Endothelial cell of umbilical vein (primary cell): Measurements from ENCODE around the gene FGF12. TPM values are rescaled to one million over a fixed set of nuclear protein-coding genes. Genes with fewer than 3 reads are reported as not detected.

Source experiments
- BruUV-seq: library from RNA; stranded (reverse); fragments of 400-500 nt; replicated peaks from 2 replicates; lab custom pipeline; 2021; lab: Mats Ljungman, UMichigan
- CTCF ChIA-PET: fragments of 300-600, 350-600 bp; sonication (Branson Sonifier 250); formaldehyde crosslinking; loops from one replicate; lab custom pipeline; 2021; ENCODE audit warnings: antibody characterized with exemption, inconsistent platforms; lab: Charles Lee
- POLR2A ChIA-PET: fragments of 300-600, 350-600 bp; sonication (Branson Sonifier 250); formaldehyde crosslinking; loops from one replicate; lab custom pipeline; 2021; ENCODE audit warnings: antibody characterized with exemption, inconsistent platforms; lab: Charles Lee
- DNase-seq: peaks from one replicate; pipeline ENCODE4 v3.0.0-alpha.2; 2011; ENCODE audit warnings: low read depth, low spot score
- FAIRE-seq: peaks from 2 replicates; lab custom pipeline; 2011; peaks lifted over from hg19 to GRCh38; lab: Jason Lieb, UNC
- H2AFZ ChIP-seq: 2 replicates; pipeline ENCODE4 v1.6.0; 2012; ENCODE audit warnings: low read depth, low read length, control low read depth, inconsistent platforms
- H3K27ac ChIP-seq: 2 replicates; pipeline ENCODE4 v1.5.1; 2011; ENCODE audit warnings: low read depth, mild to moderate bottlenecking, control low read depth, low read length, moderate library complexity; ENCODE audit not compliant: insufficient read depth
- H3K27me3 ChIP-seq, 2 experiments: 2 replicates each; pipeline versions ENCODE4 v1.6.0 to v1.6.1; 2011; ENCODE audit warnings: low read length in 2 of 2, mixed read lengths in 1 of 2; ENCODE audit not compliant: control insufficient read depth in 2 of 2, insufficient read depth in 2 of 2
- H3K36me3 ChIP-seq, 2 experiments: 2 replicates in 1 of 2; 3 replicates in 1 of 2; pipeline ENCODE4 v1.5.1; 2011; ENCODE audit warnings: low read length in 2 of 2, mild to moderate bottlenecking in 1 of 2, moderate library complexity in 1 of 2; ENCODE audit not compliant: control insufficient read depth in 2 of 2, insufficient read depth in 2 of 2; ENCODE audit errors: extremely low read depth in 1 of 2
- H3K4me1 ChIP-seq: 3 replicates; pipeline ENCODE4 v1.5.1; 2011; ENCODE audit warnings: mild to moderate bottlenecking, low read length; ENCODE audit not compliant: control insufficient read depth, insufficient read depth; ENCODE audit errors: extremely low read depth
- H3K4me2 ChIP-seq: 2 replicates; pipeline ENCODE4 v1.6.1; 2011; ENCODE audit warnings: low read length, control low read depth, mixed read lengths; ENCODE audit not compliant: insufficient read depth
- H3K4me3 ChIP-seq, 3 experiments: fragments of 200-600 bp in 1 of 3; sonication (generic), shearing (Covaris generic) in 1 of 3; replicated peaks in 1 of 3; 2 replicates each; pipeline ENCODE4 v1.5.1; 2011 to 2016; ENCODE audit warnings: control low read depth in 3 of 3, low read length in 3 of 3, mild to moderate bottlenecking in 2 of 3, inconsistent platforms in 1 of 3, low read depth in 1 of 3, moderate library complexity in 1 of 3; ENCODE audit not compliant: insufficient read depth in 1 of 3
- H3K79me2 ChIP-seq: 2 replicates; pipeline ENCODE4 v1.6.0; 2012; ENCODE audit warnings: low read length, inconsistent platforms; ENCODE audit not compliant: control insufficient read depth, insufficient read depth
- H3K9ac ChIP-seq: replicated peaks from 2 replicates; pipeline ENCODE3; 2011; ENCODE audit warnings: low read length, control low read depth; ENCODE audit not compliant: insufficient read depth; ENCODE audit errors: extremely low read depth
- H3K9me1 ChIP-seq: replicated peaks from 3 replicates; pipeline ENCODE4 v1.6.0; 2011; ENCODE audit warnings: mild to moderate bottlenecking, low read length; ENCODE audit not compliant: control insufficient read depth, insufficient read depth; ENCODE audit errors: extremely low read depth
- H3K9me3 ChIP-seq: replicated peaks from 2 replicates; pipeline ENCODE4 v1.5.1; 2012; ENCODE audit warnings: low read length, inconsistent platforms; ENCODE audit not compliant: control insufficient read depth, insufficient read depth
- H4K20me1 ChIP-seq: replicated peaks from 2 replicates; pipeline ENCODE3; 2011; ENCODE audit warnings: mild to moderate bottlenecking, low read length; ENCODE audit not compliant: control insufficient read depth, insufficient read depth; ENCODE audit errors: extremely low read depth
- CTCF ChIP-seq, 2 donors: IDR thresholded peaks; 1 replicate in 1 of 2; 2 replicates in 1 of 2; pipeline ENCODE4 v1.5.1; 2011; ENCODE audit warnings: low read length in 2 of 2, mild to moderate bottlenecking in 2 of 2, moderate library complexity in 2 of 2, control low read depth in 1 of 2, inconsistent platforms in 1 of 2, low read depth in 1 of 2; ENCODE audit not compliant: insufficient read depth in 1 of 2; ENCODE audit errors: extremely low read depth in 1 of 2
- EZH2 ChIP-seq: IDR thresholded peaks from 2 replicates; pipeline ENCODE4 v1.6.1; 2012; ENCODE audit warnings: borderline replicate concordance, low read depth, mild to moderate bottlenecking, moderate library complexity, low read length, inconsistent platforms; ENCODE audit not compliant: severe bottlenecking
- FOS ChIP-seq: IDR thresholded peaks from 2 replicates; pipeline ENCODE4 v1.6.1; 2011; ENCODE audit warnings: mild to moderate bottlenecking, low read length, moderate library complexity, borderline replicate concordance; ENCODE audit not compliant: insufficient read depth
- GATA2 ChIP-seq: IDR thresholded peaks from 2 replicates; pipeline ENCODE4 v1.7.0; 2011; ENCODE audit warnings: low read depth, mild to moderate bottlenecking, moderate library complexity, mixed read lengths, low read length; ENCODE audit not compliant: insufficient read length, insufficient read depth
- JUN ChIP-seq: IDR thresholded peaks from 2 replicates; pipeline ENCODE4 v1.6.1; 2011; ENCODE audit warnings: borderline replicate concordance, low read depth; ENCODE audit not compliant: insufficient read length, insufficient read depth
- MAX ChIP-seq: IDR thresholded peaks from 2 replicates; pipeline ENCODE4 v1.6.1; 2011; ENCODE audit not compliant: insufficient read depth, insufficient read length
- MYC ChIP-seq: IDR thresholded peaks from one replicate; pipeline ENCODE4 v1.6.1; 2011; ENCODE audit warnings: mild to moderate bottlenecking, low read depth, low read length
- POLR2A ChIP-seq: IDR thresholded peaks from 2 replicates; pipeline ENCODE4 v1.6.1; 2012; ENCODE audit warnings: low read depth, mild to moderate bottlenecking, control low read depth, low read length
- POLR2AphosphoS5 ChIP-seq: IDR thresholded peaks from 2 replicates; pipeline ENCODE4 v1.6.1; 2012; ENCODE audit warnings: low read depth, mild to moderate bottlenecking, control low read depth, low read length, moderate library complexity; ENCODE audit not compliant: insufficient read depth
- dilution Hi-C: fragments of 300-500 bp; cut with MboI; formaldehyde crosslinking; loops from one replicate; pipeline ENCODE4 v1.15.0; 2019; ENCODE audit warnings: low sequenced_read_pairs; ENCODE audit not compliant: extremely low pct_ligation_motif_present
- intact Hi-C: fragments of 100-400 bp; cut with micrococcal nuclease; formaldehyde crosslinking; loops from one replicate; pipeline ENCODE4 v1.10.0; 2022
- polyA plus RNA-seq, 4 experiments: library from polyadenylated mRNA; depleted of rRNA in 3 of 4; stranded (reverse) in 3 of 4; unstranded in 1 of 4; fragments of >200 nt; gene quantifications; 2 replicates each; pipeline versions ENCODE4 v1.2.1 to v1.2.3, GENCODE V29; 2011 to 2012; ENCODE audit warnings: missing spikeins in 1 of 4
- total RNA-seq: library from RNA; stranded (reverse); gene quantifications from 2 replicates; pipeline ENCODE4 v1.2.3, GENCODE V29; 2021

FGF12 gene
- total and polyA plus RNA-seq, 2 donors (not counting 3 experiments of a cell fraction or from before 2014, with no cell fraction given) = 0.72 to 2.5 TPM

- no TSS peak for BruUV-seq
- intact Hi-C loops (loop anchor here (1.0 kb wide), 1 partner anchor 206 kb away; no protein-coding TSS in a partner anchor), dilution Hi-C loops (no loop called here)
- FAIRE-seq = no peak
- ChIA-PET CTCF (interaction anchor here (0.6 to 1.1 kb wide), 4 partner anchors 19 to 305 kb away, joined by 3 to 4 read pairs (median 3); no protein-coding TSS in a partner anchor), POLR2A (no interaction called here)
- H4K20me1 ChIP-seq = no peaks in the 10 kb centered on the region
- H3K27me3 ChIP-seq = no peaks in the 10 kb centered on the region
- DNase-seq = peak; percentile 19
- H3K4me2 ChIP-seq = no peak overlapping the region
- no peaks in the 10 kb centered on the region for H3K9me3 ChIP-seq
- H3K9me1 ChIP-seq = no peaks in the 10 kb centered on the region
- H3K36me3 ChIP-seq = no peaks in the 10 kb centered on the region
- H2AFZ ChIP-seq = no peak overlapping the region
- H3K4me1 ChIP-seq = no peaks in the 10 kb centered on the region
- H3K4me3 ChIP-seq = no peak overlapping the region
- H3K79me2 ChIP-seq = no peaks in the 10 kb centered on the region
- no peak overlapping the region for H3K27ac ChIP-seq
- peak; percentile 24 to 48 for TF ChIP-seq CTCF (IDR thresholded peaks at IDR 0.05; ENCODE audit: extremely low read depth in 1 of 2, insufficient read depth in 1 of 2, low read depth in 1 of 2, low read length in 2 of 2)
- no peak for TF ChIP-seq JUN
- TF ChIP-seq MAX = no peak
- no peak for TF ChIP-seq GATA2
- H3K9ac ChIP-seq = no peak overlapping the region
These were observed 45.0 kb upstream of the FGF12 start for GRCh38 chr3:192772240-192772894.

- TF ChIP-seq CTCF (IDR thresholded peaks at IDR 0.05; ENCODE audit: extremely low read depth in 1 of 2, insufficient read depth in 1 of 2, low read depth in 1 of 2, low read length in 2 of 2) = no peak
- TF ChIP-seq EZH2 = no peak
- no peak for TF ChIP-seq POLR2AphosphoS5
- no peak for TF ChIP-seq MYC
- no peak for TF ChIP-seq JUN
- TF ChIP-seq FOS = no peak
- no peak for TF ChIP-seq POLR2A
- TF ChIP-seq MAX = no peak
- TF ChIP-seq GATA2 = no peak
- Histone ChIP-seq H4K20me1 (no peaks in the 10 kb centered on the region), H3K4me1 (no peaks in the 10 kb centered on the region), H3K9ac (no peak overlapping the region), H3K9me3 (no peaks in the 10 kb centered on the region), H3K27ac (no peak overlapping the region), H3K4me3 (no peak overlapping the region), H2AFZ (no peak overlapping the region), H3K36me3 (no peaks in the 10 kb centered on the region), H3K27me3 (no peaks in the 10 kb centered on the region), H3K9me1 (no peaks in the 10 kb centered on the region), H3K4me2 (no peak overlapping the region), H3K79me2 (no peaks in the 10 kb centered on the region)
- ChIA-PET POLR2A (no interaction called here), CTCF (no interaction called here)
- BruUV-seq = no TSS peak
- DNase-seq (no peak), FAIRE-seq (no peak)
- intact Hi-C loops = no loop called here
- dilution Hi-C loops = no loop called here
These were observed 31.3 kb upstream of the FGF12 start for GRCh38 chr3:192758654-192759053.
